Uterus (tissue), 4 donors: ENCODE data around the gene SLC8A1. TPM values are rescaled to one million over a fixed set of nuclear protein-coding genes. Genes with fewer than 3 reads are reported as not detected.
A peak's percentile ranks its signal among the peaks of the same experiment; 100 is the strongest.

ENCODE experiments used
- DNase-seq, 2 donors: peaks; one replicate each; pipeline ENCODE4 v3.0.0-alpha.2; 2019 to 2020
- H3K27ac ChIP-seq, 2 donors: fragments of 200-600 bp; sonication (generic); 1 replicate in 1 of 2; 2 replicates in 1 of 2; pipeline ENCODE4 v1.5.1; 2016 to 2018
- H3K27me3 ChIP-seq, 2 donors: fragments of 200-600 bp; sonication (generic); one replicate each; pipeline ENCODE4 v1.5.1; 2018 to 2019; ENCODE audit warnings: control low read depth in 1 of 2
- H3K36me3 ChIP-seq, 2 donors: fragments of 200-600 bp; sonication (generic); one replicate each; pipeline ENCODE4 v1.5.1; 2019; ENCODE audit warnings: control low read depth in 1 of 2
- H3K4me1 ChIP-seq, 2 donors: fragments of 200-600 bp; sonication (generic); one replicate each; pipeline ENCODE4 v1.5.1; 2018 to 2019; ENCODE audit warnings: control low read depth in 1 of 2
- H3K4me3 ChIP-seq, 2 donors: fragments of 200-600 bp; sonication (generic); 1 replicate in 1 of 2; 2 replicates in 1 of 2; pipeline ENCODE4 v1.5.1; 2018 to 2019; ENCODE audit warnings: mild to moderate bottlenecking in 1 of 2
- H3K9me3 ChIP-seq, 2 donors: fragments of 200-600 bp; sonication (generic); one replicate each; pipeline ENCODE4 v1.5.1; 2019; ENCODE audit warnings: control low read depth in 1 of 2
- POLR2A ChIP-seq, 2 donors: fragments of 450-650 bp; IDR thresholded peaks; one replicate each; pipeline ENCODE4 v1.6.1; 2016; ENCODE audit warnings: antibody characterized with exemption in 2 of 2, mild to moderate bottlenecking in 1 of 2, moderate library complexity in 1 of 2
- intact Hi-C: fragments of 100-400 bp; cut with DNase I; formaldehyde crosslinking; loops from one replicate; pipeline ENCODE4 v1.15.1; 2023; ENCODE audit warnings: low total_unique reads
- total RNA-seq, 4 donors: library from RNA; depleted of rRNA in 3 of 4; stranded (reverse); fragments of >200 nt in 3 of 4; gene quantifications; one replicate each; pipeline versions ENCODE4 v1.1.0 to v1.2.4, GENCODE V29; 2014 to 2023
- TF ChIP-seq, protein P1 (sequence below), 4 experiments: fragments of 200-600 bp in 2 of 4; fragments of 450-650 bp in 2 of 4; sonication (generic) in 2 of 4; IDR thresholded peaks; one replicate each; pipeline ENCODE4 v1.5.1; 2016 to 2019; ENCODE audit warnings: antibody characterized with exemption in 4 of 4, mild to moderate bottlenecking in 2 of 4, moderate library complexity in 1 of 4
- donor health status: DM: yes; HTN: yes; CAD: no.

The SLC8A1 gene
- total RNA-seq, 4 donors from 2014 or later, result 61.2 to 257 (median 140) TPM

DNA sequence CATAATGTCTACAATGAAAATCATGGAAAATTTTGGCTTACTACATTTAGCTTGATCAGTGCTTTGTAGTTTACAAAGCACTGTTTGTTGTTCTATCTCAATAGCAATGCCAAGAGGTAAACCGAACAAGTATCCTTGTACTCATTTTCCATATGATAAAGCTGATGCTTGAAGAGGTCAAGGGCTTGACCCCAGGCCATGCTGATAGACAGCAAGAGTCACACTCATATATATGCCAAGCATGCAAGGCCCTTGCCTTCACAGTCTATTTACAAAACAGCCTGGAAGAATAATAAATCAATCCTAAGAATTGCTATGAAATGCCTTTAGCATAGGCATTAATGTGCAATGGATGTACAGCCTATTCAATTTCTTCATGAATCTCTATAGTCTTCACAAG, 71.8 kb downstream of the SLC8A1 start:
- H3K27ac ChIP-seq, result peak overlapping the region; percentile 77 to 85
- intact Hi-C loops, result no loop called here

DNA sequence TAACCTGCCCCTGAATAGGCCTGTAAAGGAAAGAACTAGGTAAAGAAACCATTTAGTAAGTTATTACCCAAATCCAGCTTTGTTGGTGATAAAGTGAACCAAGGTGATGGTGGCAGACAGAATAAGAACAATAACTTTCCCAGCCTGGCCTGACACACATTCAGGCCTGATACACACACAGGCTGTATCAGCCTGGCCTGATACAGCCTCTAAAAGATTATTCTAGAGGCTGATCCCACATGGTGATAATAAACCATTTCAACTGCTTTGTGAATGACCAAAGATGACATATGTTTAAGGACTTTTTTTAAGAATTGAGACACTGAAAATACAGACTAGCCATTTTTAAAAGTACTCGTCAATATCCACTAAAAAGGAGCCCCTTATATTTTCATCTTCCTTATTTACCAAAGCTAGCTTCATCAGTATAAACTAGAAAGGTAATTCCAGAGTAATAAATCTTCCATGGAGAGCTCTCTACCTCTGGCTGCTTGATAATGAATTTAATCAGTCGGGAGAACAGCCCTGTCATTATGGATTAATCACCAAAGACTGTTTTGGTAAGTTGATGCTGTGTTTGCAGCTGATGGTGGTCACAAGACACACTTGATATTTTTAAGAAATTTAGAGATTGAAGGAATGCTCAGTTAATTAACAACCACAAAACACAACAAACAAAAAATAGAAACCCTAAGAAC, 77.2 kb downstream of the SLC8A1 start:
- H3K27ac ChIP-seq, result peak overlapping the region in 1 of 2 donors; percentile 26
- no peaks in the 10 kb centered on the region for H3K36me3 ChIP-seq
- peaks cover 11 to 12% of the 10 kb centered on the region in 2 donors for H3K4me1 ChIP-seq
- no peak for TF ChIP-seq POLR2A (IDR thresholded peaks at IDR 0.05)
- TF ChIP-seq, protein P1, sequence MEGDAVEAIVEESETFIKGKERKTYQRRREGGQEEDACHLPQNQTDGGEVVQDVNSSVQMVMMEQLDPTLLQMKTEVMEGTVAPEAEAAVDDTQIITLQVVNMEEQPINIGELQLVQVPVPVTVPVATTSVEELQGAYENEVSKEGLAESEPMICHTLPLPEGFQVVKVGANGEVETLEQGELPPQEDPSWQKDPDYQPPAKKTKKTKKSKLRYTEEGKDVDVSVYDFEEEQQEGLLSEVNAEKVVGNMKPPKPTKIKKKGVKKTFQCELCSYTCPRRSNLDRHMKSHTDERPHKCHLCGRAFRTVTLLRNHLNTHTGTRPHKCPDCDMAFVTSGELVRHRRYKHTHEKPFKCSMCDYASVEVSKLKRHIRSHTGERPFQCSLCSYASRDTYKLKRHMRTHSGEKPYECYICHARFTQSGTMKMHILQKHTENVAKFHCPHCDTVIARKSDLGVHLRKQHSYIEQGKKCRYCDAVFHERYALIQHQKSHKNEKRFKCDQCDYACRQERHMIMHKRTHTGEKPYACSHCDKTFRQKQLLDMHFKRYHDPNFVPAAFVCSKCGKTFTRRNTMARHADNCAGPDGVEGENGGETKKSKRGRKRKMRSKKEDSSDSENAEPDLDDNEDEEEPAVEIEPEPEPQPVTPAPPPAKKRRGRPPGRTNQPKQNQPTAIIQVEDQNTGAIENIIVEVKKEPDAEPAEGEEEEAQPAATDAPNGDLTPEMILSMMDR (IDR thresholded peaks at IDR 0.05), result no peak
- H3K9me3 ChIP-seq, result no peaks in the 10 kb centered on the region
- no peak overlapping the region for H3K4me3 ChIP-seq
- intact Hi-C loops, result no loop called here
- no peaks in the 10 kb centered on the region for H3K27me3 ChIP-seq
- no peak for DNase-seq

More for the DNA sequence above, 71.8 kb downstream of the SLC8A1 start:
- H3K36me3 ChIP-seq, result no peaks in the 10 kb centered on the region
- TF ChIP-seq, protein P1 (IDR thresholded peaks at IDR 0.05), result no peak
- TF ChIP-seq POLR2A (IDR thresholded peaks at IDR 0.05), result no peak
- H3K9me3 ChIP-seq, result no peaks in the 10 kb centered on the region
- no peak for DNase-seq
- H3K4me3 ChIP-seq, result no peak overlapping the region
- H3K27me3 ChIP-seq, result no peaks in the 10 kb centered on the region
- H3K4me1 ChIP-seq, result no peaks in the 10 kb centered on the region

DNA sequence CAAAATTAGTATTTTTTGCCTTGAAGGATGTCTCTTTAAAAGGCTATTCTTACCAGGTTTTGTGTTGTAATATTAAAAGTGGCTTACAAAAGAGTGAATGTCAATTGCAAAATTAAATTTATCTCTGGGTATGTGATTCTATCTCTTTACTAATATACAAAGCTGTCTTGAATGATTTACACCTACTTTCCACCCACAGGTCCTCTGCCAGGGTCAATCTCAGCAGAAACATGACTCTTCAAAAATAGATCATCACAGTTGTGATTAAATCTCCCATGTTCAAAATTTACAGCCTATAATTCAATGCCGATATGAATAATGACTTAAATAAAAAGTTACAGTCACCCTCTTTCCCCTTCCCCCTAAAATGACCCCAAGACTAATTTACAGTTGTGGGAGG, 78.8 kb downstream of the SLC8A1 start:
- no peaks in the 10 kb centered on the region for H3K27me3 ChIP-seq
- no peak for DNase-seq
- no peaks in the 10 kb centered on the region for H3K36me3 ChIP-seq
- peak overlapping the region; percentile 79 to 80 for H3K27ac ChIP-seq
- intact Hi-C loops, result no loop called here
- no peak overlapping the region for H3K4me3 ChIP-seq
- TF ChIP-seq, protein P1 (IDR thresholded peaks at IDR 0.05), result no peak
- TF ChIP-seq POLR2A (IDR thresholded peaks at IDR 0.05), result no peak
- peaks cover 11 to 18% of the 10 kb centered on the region in 2 donors for H3K4me1 ChIP-seq
- no peaks in the 10 kb centered on the region for H3K9me3 ChIP-seq

DNA sequence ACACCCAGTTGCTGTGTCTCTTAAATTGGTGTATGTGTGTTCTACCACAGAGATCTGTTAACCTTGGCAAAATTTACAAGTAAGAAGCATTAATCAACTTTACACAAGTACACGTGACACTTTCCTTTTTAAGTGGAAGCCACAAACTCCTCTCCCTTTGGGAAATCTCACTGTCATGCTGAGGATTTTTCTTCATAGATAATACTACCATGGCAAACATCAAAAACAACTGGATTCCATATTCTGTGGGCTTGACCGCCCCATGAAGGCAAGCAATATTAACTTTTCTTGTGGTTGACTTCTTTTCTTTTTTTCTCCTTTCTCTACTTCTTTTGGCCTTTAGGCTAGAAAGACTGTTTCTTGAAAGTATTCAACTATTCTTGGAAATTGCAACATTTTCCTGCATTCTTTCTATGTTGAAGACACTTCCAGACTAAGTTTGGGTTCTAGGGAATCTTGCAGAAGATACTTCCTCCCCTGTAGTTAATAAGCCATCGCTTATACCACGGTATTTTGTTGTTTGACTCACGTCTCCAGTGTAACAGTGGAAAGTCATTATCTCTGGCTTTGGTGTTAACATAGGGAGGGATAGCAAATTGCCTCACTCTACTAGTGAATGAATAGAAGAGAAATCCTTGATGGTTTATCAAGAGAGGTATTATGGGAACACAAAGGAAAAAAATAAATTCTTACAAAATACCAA, 79.5 kb downstream of the SLC8A1 start:
- H3K4me3 ChIP-seq, result no peak overlapping the region
- no peak for TF ChIP-seq POLR2A (IDR thresholded peaks at IDR 0.05)
- TF ChIP-seq, protein P1 (IDR thresholded peaks at IDR 0.05), result no peak
- H3K4me1 ChIP-seq, result peaks cover 11 to 18% of the 10 kb centered on the region in 2 donors
- no peaks in the 10 kb centered on the region for H3K9me3 ChIP-seq
- intact Hi-C loops, result no loop called here
- H3K36me3 ChIP-seq, result no peaks in the 10 kb centered on the region
- no peaks in the 10 kb centered on the region for H3K27me3 ChIP-seq
- DNase-seq, result no peak
- H3K27ac ChIP-seq, result peak overlapping the region; percentile 79 to 80
